SU-DHL-6 (cell line): Measurements from ENCODE around the gene ADIRF.

ENCODE experiments used
- CTCF ChIP-seq: fragments of 200-600 bp; sonication (generic); IDR thresholded peaks from one replicate; pipeline ENCODE4 v1.5.1; 2017; ENCODE audit warnings: antibody characterized with exemption, mild to moderate bottlenecking, low read length, moderate library complexity; ENCODE audit not compliant: insufficient read depth, poor library complexity, severe bottlenecking
- EZH2phosphoT487 ChIP-seq: fragments of 200-600 bp; sonication (generic), shearing (Covaris generic); conservative IDR thresholded peaks from 2 replicates; pipeline ENCODE4 v1.6.1; 2018; ENCODE audit warnings: mild to moderate bottlenecking, antibody characterized with exemption, low read length, moderate library complexity, mixed read lengths

DNA sequence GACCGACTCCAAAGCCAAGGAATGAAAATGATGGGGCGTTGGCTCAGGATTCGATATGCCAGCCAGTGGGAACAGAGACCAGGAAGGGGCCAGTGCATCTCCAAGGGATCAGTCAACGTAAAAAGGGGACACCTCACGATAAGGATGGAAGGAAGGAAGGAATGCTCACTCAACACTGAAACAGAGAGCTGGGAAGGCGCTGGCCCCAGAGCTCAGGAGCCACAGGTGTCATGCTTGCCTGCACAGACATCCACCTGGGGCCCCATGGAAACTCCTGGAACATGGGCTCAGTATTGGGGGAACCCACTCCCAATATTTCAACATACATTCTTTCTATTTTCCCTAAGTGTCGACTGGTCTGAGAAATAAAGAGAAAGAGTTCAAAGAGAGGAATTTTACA is 16.2 kb upstream of the ADIRF start:
- TF ChIP-seq EZH2phosphoT487: no peak
- TF ChIP-seq CTCF: no peak
